Testis (tissue), 3 donors: ENCODE measurements around the gene ARHGDIG. TPM values are rescaled to one million over a fixed set of nuclear protein-coding genes. Genes with fewer than 3 reads are reported as not detected.

Experiments used
- DNase-seq: peaks from one replicate; pipeline ENCODE4 v3.0.0-alpha.2; 2019
- H3K27ac ChIP-seq, 2 donors: fragments of 200-600 bp; sonication (generic); one replicate each; pipeline ENCODE4 v1.5.1; 2019
- H3K27me3 ChIP-seq: fragments of 200-600 bp; sonication (generic); one replicate; pipeline ENCODE4 v1.5.1; 2019
- H3K36me3 ChIP-seq: fragments of 200-600 bp; sonication (generic); one replicate; pipeline ENCODE4 v1.5.1; 2017; ENCODE audit warnings: low read depth; ENCODE audit errors: missing control alignments
- H3K4me1 ChIP-seq: fragments of 200-600 bp; sonication (generic); one replicate; pipeline ENCODE4 v1.5.1; 2019
- H3K4me3 ChIP-seq, 2 donors: fragments of 200-600 bp; sonication (generic); one replicate each; pipeline ENCODE4 v1.5.1; 2017 to 2019
- H3K9me3 ChIP-seq: fragments of 200-600 bp; sonication (generic); one replicate; pipeline ENCODE4 v1.5.1; 2017
- POLR2A ChIP-seq: fragments of 450-650 bp; IDR thresholded peaks from one replicate; pipeline ENCODE4 v1.6.1; 2017; ENCODE audit warnings: antibody characterized with exemption, mild to moderate bottlenecking, moderate library complexity
- WGBS, 2 donors: methylation state at CpG; one replicate each; pipeline ENCODE4 v1.1.5; 2018; 5-methylcytosine and 5-hydroxymethylcytosine counted together
- intact Hi-C: fragments of 100-400 bp; cut with DNase I; formaldehyde crosslinking; loops from one replicate; pipeline ENCODE4 v1.15.1; 2023; ENCODE audit warnings: low total_unique reads
- polyA plus RNA-seq: library from polyadenylated mRNA; stranded (reverse); fragments of 350-450 nt; fragmentation: Illumina TruSeq; extraction: RNeasy Lipid Tissue Mini Kit (QIAGEN cat#74804); gene quantifications from one replicate; pipeline ENCODE4 v1.2.3, GENCODE V29; 2014; ENCODE audit warnings: low read depth, low replicate concordance; ENCODE audit not compliant: insufficient read depth
- total RNA-seq, 2 donors: library from RNA; depleted of rRNA; stranded (reverse); fragments of >200 nt; gene quantifications; one replicate each; pipeline ENCODE4 v1.2.3, GENCODE V29; 2016
- TF ChIP-seq, protein P1 (sequence below), 3 experiments: fragments of 450-650 bp in 2 of 3; fragments of 200-600 bp in 1 of 3; sonication (generic) in 1 of 3; IDR thresholded peaks; one replicate each; pipeline ENCODE4 v1.5.1; 2016 to 2019; ENCODE audit warnings: antibody characterized with exemption in 3 of 3, mild to moderate bottlenecking in 2 of 3, moderate library complexity in 1 of 3

ARHGDIG gene
- total and polyA plus RNA-seq, 3 donors from 2014 or later, result 2.9 to 7.7 (median 6.6) TPM

- DNase-seq, result no peak
- Histone ChIP-seq H3K27ac (no peak overlapping the region), H3K4me3 (no peak overlapping the region), H3K4me1 (peaks cover 16% of the 10 kb centered on the region), H3K9me3 (no peaks in the 10 kb centered on the region), H3K36me3 (no peaks in the 10 kb centered on the region), H3K27me3 (no peaks in the 10 kb centered on the region)
- intact Hi-C loops, result no loop called here
- whole genome bisulfite sequencing, 2 donors, result 85 to 87% methylated on average over 6 to 24 of the region's 24 CpGs
- TF ChIP-seq POLR2A, result no peak
- TF ChIP-seq, protein P1, sequence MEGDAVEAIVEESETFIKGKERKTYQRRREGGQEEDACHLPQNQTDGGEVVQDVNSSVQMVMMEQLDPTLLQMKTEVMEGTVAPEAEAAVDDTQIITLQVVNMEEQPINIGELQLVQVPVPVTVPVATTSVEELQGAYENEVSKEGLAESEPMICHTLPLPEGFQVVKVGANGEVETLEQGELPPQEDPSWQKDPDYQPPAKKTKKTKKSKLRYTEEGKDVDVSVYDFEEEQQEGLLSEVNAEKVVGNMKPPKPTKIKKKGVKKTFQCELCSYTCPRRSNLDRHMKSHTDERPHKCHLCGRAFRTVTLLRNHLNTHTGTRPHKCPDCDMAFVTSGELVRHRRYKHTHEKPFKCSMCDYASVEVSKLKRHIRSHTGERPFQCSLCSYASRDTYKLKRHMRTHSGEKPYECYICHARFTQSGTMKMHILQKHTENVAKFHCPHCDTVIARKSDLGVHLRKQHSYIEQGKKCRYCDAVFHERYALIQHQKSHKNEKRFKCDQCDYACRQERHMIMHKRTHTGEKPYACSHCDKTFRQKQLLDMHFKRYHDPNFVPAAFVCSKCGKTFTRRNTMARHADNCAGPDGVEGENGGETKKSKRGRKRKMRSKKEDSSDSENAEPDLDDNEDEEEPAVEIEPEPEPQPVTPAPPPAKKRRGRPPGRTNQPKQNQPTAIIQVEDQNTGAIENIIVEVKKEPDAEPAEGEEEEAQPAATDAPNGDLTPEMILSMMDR (IDR thresholded peaks at IDR 0.05), result no peak
Observed at GRCh38 chr16:269061-269796, 11.2 kb upstream of the ARHGDIG start.

GRCh38 chr16:270381-271255 is 9.8 kb upstream of the ARHGDIG start:
- TF ChIP-seq, protein P1 (IDR thresholded peaks at IDR 0.05), result no peak
- no peak for TF ChIP-seq POLR2A
- no peak overlapping the region for H3K27ac ChIP-seq
- no peak for DNase-seq
- peaks cover 7% of the 10 kb centered on the region for H3K4me1 ChIP-seq
- H3K27me3 ChIP-seq, result no peaks in the 10 kb centered on the region
- H3K36me3 ChIP-seq, result no peaks in the 10 kb centered on the region
- no peak overlapping the region for H3K4me3 ChIP-seq
- no peaks in the 10 kb centered on the region for H3K9me3 ChIP-seq
- 90 to 94% methylated on average over 16 to 33 of the region's 34 CpGs for WGBS, 2 donors
- intact Hi-C loops, result no loop called here

- H3K27ac ChIP-seq, result no peak overlapping the region
- H3K4me3 ChIP-seq, result no peak overlapping the region
- WGBS, 2 donors, result 70 to 74% methylated on average over 16 to 36 of the region's 36 CpGs
- no peaks in the 10 kb centered on the region for H3K9me3 ChIP-seq
- no peaks in the 10 kb centered on the region for H3K4me1 ChIP-seq
- intact Hi-C loops, result no loop called here
- H3K27me3 ChIP-seq, result no peaks in the 10 kb centered on the region
- no peak for DNase-seq
- TF ChIP-seq, protein P1 (IDR thresholded peaks at IDR 0.05), result no peak
- no peak for TF ChIP-seq POLR2A
- H3K36me3 ChIP-seq, result no peaks in the 10 kb centered on the region
Observed at GRCh38 chr16:272633-273546, 7.5 kb upstream of the ARHGDIG start.

GRCh38 chr16:273547-274421 is 6.6 kb upstream of the ARHGDIG start:
- WGBS, 2 donors, result 81 to 84% methylated on average over 10 to 28 of the region's 30 CpGs
- TF ChIP-seq, protein P1 (IDR thresholded peaks at IDR 0.05), result no peak
- TF ChIP-seq POLR2A, result no peak
- no peak for DNase-seq

More at GRCh38 chr16:273547-274421, 6.6 kb upstream of the ARHGDIG start:
- H3K4me1 ChIP-seq, result no peaks in the 10 kb centered on the region
- H3K9me3 ChIP-seq, result no peaks in the 10 kb centered on the region
- intact Hi-C loops, result no loop called here
- H3K27ac ChIP-seq, result no peak overlapping the region
- no peaks in the 10 kb centered on the region for H3K36me3 ChIP-seq
- H3K27me3 ChIP-seq, result no peaks in the 10 kb centered on the region
- no peak overlapping the region for H3K4me3 ChIP-seq
